NCI-H2107 treated with DMSO at 0.1 percent for 48 hours (cell line): Measurements from ENCODE around the gene ADAMTS17.

Experiments
- DNase-seq: peaks from one replicate; lab custom pipeline; 2025; ENCODE audit not compliant: unreplicated experiment; lab: John Stamatoyannopoulos, UW

Gene ADAMTS17

DNA sequence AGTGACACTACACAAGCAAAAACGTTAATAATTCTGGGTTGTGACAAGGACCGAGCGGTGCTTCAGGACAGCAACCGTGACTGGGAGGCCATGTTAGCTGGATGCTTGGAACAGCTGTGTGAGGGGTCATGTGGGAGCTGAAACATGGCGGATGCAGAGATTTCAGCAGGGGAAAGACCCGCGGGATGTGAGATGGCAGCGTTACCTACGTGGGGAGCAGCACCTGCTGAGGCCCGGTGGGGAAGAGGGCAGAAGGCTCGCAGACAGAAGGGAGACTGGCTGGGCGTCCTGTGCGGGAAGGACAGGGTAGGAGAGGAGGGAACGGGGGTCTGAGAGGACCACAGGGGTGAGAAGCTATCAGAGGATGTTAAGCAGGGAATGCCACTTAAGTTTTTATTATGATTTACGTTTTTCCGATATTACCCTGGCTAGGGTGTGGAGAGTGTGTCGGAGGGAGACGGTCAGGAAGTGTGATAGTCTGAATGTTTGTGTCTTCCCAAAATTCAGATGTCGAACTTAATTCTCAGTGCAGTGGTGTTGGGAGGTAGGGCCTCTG lies 379.7 kb downstream of the ADAMTS17 start:
- DNase-seq, result no peak

DNA sequence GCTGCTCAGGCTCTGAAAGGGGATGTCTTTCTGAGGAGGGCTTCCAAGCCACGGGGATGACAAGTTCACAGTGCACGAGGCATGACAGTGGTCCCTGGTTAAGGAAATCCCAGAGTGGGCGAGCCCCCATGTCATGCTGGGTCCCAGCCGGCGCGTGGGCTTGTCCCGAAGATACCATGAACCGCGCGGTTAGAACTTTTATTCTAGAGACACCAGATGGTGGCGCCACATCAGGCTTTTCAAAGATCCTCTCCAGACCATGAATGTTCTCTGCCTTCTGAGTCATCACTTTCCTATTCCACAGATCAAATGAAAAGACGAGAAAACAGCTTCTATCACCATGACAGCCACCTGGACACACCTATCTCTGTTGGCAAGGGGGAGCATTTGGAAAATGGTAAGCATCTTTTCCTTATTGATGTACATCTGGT lies 380.7 kb downstream of the ADAMTS17 start:
- no peak for DNase-seq

DNA sequence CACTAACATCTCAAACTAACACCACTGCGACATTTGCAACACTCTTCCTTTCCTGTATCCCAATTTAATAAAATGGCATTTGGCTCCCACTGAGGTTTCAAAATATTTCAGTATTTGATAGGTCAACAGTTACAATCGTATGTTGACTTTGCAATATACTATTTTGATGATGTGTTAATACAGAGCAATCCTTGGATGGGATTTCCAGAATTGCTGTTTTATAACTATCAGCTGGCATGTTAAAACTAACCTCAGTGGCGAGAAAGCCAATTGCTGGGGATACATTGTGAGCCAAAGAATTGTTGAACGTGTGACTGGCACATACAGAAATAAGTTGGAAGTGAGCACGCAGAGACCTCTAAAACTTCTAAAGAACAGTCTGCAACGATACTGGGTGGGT lies 382.4 kb downstream of the ADAMTS17 start:
- no peak for DNase-seq

DNA sequence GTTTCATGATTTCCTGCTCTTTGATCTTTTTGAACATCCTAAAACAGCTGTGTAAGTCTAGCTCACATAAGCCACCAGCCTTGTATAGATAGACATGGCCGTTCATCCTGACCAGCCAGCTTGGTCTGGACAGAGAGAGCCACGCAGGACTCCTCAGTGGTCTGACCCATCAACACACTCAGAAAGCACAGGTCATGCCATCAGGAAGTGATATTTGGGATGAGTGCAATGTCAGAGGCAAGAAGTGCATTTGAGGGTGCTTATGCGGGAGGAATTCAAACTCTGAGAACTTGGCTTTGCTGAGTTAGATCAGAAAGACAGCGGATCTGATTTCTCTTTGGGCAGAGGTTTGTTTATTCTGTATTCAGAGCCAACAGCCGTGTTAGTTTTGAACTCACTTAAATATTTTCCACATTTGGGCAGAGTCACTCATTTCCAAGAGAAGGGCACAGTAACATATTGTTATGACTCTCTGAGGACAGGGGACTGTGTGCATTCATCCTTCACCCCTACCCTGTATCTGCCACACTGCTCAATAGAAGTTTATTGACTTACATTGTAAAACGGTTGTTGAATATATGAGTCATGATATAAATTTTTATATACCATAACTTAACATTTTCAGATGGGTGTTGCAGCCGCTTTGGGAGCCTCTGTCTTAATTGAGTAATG lies 383.2 kb downstream of the ADAMTS17 start:
- DNase-seq, result no peak

DNA sequence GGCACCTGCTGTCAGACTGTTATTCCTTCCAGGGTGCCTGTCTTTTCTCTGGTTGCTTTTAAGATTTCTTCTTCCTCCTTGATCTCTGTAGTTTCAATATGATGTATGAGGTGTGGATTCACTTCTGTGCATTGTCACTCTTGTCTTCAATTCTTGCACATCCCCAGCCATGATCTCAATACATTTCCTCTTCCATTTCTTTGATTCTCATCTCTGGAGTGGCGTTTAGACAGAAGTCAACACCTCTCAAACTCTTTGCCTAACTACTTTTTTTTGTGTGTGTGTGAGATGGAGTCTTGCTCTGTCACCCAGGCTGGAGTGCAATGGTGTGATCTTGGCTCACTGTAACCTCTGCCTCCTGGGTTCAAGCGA lies 384.1 kb downstream of the ADAMTS17 start:
- no peak for DNase-seq

DNA sequence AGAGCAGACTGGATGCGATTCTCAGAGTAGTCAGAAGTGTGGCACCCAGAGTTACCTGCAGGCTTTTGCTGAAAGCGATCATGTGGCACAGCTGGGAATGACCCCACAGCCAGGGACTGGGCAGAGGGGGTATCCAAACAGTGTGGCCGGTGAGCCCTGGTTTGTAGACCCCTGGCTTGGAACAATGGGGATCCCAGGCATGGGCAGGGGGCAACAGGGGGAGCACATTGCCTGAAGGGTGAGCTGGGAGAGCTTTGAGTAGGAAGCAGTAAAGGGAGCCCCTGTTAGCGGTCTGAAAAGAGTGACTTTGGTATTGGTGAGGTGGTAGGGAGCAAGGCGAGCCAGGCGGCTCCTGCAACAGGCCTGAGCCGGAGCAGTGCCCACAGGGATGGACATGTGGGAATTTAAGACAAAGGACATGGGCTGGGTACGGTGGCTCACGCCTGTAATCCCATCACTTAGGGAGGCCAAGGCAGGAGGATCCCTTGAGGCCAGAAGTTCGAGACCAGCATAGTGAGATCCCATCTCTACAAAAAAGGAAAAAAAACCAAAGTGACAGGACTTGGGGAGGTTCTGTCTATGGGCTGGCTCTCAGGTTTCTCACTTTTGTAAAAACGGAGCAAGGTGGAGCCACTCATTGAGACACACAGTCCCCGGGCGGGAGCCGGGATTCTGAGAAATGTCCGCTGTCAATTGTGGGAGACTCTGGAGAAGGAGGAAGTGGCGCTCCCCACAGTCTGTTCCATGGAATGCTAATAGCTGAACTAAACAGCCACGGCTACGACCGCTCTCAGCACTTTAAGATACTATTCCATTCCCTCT lies 384.7 kb downstream of the ADAMTS17 start:
- DNase-seq, result no peak

DNA sequence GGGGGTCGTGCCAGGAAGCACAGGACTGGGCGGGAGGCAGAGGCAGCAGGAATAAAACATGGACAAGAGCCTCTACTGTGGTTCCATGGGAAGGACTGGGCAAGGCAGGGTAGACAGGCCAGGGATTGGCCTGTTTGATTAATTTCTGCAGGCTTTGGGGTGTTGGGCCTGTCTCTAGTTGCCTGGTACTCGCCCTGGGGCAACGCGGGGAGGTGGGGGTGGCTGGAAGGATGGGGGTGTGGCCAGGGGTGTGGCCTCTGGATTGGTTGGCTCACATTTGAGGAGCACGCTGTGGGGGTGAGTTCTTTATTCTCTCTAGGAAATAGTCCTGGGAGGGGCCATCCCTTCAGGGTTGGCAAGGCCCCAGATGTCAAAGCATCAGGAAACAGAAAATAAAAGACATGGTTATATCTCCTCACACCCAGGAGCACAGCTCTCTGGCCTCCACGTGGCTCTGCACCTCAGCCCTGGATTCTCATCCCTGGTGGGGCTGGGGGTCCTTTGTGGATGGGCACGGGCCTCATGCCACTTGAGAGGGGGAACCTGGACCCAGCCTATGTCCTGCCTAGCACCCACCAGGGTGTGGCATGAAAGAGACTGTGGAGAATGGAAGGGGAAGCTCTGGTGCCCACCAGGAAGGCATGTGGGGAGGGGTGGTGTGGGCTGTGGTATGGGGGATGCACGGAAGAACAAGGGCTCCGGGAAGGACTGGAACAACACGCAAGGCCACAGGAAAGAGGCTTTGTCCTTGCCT lies 385.6 kb downstream of the ADAMTS17 start:
- DNase-seq, result no peak

DNA sequence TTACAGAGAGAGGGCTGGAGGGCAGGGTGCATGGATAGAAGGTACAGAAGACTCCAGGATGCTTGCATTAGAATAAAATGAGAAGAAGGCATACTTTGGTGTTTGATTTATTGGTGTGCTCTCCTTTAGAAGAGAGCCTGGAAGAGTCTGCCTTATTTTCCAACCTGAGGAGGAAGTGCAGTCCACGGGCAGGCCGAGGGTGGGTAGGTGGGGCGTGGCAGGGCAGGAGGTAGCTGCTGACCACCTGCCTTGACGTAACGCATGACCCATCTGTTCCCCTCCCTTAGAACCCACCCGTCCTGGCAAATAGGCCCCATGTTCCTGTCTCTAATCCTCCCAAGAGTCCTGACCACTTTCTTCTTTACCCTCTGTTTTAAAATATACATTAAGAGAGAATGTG lies 386.2 kb downstream of the ADAMTS17 start:
- DNase-seq, result no peak

DNA sequence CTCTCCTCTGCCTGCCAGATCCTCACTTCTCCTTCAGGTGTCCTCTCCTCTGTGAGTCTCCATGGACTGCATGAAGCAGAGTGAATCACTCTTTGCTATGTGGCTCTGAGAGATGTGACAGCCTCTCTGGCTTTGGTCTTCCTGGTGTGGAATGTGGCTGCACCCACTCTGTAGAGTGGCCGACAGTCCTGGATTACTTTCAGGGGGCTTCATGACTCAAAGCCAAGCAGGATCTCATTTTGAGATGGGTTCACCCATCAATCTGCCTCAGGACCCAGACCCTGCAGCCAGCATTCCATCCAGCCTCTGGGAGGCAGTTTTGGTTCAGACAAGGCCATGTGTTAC lies 386.6 kb downstream of the ADAMTS17 start:
- no peak for DNase-seq

DNA sequence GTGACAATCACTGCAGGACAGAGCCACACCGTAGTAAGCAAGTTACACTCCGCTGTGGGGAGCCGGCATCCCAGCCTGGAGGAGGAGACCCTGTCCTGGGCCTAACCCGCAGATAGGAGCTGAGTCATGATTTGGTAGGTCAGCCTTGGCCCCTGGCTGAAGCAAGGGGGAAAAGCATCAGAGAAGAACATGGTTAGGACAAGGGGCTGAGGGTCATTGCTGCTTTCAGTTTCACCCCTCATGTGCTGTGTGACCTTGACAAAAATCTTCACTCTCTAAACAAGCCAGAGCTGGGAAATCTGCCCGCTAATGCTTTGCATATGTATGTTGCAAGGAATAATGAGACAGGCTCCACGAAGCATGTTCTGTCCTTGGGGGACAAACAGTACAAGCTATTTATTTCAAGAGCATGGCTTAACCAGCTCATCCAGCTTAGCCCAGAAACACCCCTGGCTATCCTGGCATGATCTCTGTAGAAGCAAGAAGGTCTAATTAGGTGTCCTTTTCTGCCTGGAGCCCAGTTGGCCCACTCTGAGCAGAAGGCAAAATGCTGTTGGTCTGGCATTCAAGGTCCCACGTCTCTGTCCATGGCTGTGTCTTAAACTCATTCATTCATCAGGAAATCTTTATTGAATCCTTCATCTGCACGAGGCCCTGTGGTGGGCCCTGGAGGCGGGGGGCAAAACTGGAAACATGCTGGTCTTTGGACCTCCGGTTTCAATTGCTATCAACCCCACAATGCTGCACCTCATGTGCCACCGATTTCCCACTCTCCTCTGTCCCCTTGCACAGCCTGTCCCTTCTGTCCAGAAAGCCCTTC lies 387.2 kb downstream of the ADAMTS17 start:
- DNase-seq, result no peak

DNA sequence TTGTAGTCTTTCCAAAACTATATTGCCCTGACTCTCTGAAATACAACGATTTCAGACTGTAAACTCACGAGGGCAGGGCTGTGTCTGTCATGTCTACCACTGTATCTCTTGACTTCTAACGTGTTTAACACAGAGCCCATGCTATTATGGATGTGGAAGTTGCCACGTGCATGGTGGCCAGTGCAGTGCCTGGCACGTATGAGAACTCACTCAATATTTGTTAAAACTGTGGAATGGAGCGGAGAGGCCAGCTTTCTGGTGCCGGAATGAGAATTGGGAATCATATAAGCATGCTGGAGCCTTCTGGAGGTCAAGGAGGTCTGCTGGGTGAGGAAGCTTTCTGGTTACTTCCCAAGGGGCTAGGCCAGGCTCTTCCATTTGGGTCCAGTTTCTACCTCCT lies 387.9 kb downstream of the ADAMTS17 start:
- no peak for DNase-seq

DNA sequence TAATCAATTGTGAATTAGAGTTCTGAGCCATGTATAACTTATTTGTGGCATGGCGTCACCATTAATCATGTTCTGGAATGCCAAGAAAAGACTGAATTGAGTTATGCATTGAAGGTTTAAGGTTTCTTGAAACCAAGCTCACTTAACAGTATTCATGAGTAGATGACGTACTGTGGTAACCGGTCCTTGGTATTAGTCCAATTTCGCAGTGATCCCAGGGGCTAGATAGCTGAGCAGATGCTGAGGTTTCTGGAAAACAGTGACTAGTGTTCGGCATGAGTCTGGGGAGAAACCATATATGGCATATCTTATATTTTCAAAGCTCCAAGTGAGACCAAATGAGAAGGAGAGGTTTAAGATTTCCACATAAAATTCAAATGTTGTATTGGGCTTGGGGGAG lies 390.3 kb downstream of the ADAMTS17 start:
- DNase-seq, result no peak

DNA sequence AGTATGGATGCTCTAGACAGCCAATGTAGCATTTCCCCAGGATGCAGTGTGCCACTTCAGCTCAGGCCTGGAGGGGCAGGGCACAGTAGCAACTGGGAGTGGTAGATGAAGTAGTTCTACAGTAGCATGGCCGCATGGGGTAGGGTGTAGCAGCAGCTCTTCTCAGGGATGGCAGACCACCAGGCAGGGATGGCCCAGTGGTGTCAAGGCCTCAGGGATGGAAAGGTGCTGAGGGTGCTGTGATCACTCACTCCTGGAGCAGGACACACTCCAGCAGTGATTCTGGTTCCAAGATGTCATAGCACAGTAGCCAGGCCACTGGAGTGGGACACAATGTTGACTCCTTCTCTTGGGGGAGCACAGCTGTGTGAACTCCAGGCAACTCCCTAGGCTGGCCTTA lies 397.6 kb downstream of the ADAMTS17 start:
- no peak for DNase-seq

DNA sequence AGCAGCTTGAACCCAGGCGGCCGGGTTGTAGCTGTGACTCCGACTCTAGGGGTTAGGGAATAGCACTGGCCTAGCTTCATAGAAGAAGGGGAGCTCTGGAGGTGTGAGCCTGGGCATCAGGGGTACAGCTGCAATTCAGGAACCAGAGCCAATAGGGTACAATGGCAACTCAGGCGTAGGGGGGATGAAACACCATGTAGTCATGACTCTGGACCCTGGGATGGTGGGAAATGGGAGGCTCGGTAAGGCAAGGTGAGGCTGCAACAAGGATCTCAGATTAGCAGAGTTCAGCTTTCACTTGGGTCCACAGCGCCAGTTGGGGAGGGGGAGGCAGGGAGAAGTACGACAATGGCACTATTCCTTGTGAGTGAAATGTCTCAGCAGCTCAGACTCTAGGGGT lies 398.3 kb downstream of the ADAMTS17 start:
- no peak for DNase-seq

DNA sequence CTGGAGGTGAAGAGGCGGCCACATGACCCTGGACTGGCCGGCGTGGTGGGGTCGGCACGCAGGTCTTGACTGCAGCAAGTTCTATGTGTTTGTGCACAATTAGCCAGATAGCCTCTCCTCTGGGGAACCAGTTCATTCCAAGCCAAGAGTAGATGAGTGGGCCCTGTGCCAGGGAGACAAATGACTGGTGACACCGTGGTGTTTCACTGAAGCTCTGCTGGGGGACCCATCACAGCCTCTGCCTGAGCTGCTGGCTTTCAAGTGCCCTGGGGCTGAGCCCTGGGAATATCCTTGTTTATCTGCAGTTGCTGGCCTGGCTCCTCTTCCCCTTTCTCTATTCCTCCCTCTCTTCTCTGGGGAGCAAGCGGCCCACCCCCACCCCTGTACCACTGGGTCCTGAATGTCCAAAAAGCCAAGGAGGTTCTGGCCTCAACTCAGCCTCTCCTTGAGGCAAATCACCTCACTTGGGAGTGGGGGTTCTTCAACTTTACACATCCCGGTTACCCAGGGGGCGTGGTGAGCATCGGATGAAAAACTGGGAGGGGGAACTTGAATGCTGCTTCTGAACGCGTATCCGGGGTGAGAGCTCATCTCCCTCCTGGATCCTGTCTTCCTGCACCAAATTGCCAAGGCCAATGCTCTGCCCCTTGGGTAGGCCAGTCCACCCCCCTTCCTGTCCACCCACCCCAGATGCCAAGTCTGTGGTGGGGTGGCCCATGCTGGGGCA lies 408.9 kb downstream of the ADAMTS17 start:
- DNase-seq, result no peak

DNA sequence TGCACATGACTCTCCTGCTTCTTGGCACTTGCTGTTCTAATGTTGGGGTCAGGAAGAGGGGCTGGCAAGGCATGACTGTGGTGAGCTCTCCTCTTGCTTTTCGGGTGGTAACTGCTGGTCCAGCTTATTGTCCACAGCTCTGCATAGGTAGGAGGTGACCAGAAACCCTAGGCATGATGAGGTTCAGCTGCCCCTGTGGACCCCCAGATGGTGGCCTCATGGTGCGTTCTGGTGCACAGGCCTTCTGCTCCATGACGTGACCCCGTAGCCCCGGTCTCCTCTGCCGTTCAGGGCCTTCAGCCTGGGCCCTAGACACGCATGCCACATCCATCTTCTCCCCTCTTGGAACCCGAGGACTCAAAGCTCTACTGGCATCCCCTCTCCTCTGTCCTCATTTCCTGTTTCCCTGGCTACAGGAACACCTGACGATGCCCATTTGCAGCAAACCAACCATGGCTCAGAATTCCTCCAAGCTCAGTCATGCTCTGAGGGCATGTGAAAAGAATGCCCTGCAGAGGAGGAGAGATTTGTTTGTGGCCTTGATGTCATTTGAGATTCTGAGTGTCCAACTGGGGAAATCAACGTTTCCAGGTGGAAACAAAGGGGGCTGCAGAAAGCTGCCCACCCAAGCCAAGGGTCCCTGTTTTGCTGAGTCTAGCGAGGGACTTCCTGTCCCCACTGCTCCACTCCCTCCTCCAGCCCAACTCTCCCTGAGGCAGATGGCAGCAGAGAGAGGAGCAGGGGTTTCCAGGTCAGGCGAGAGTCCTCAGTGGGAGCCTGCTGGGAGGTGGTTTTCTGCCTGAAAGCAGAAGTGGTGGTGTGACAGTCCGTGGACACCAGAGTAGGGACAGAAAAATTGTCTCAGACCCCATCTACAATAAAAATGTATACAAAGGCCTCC lies 409.8 kb downstream of the ADAMTS17 start:
- DNase-seq, result no peak

DNA sequence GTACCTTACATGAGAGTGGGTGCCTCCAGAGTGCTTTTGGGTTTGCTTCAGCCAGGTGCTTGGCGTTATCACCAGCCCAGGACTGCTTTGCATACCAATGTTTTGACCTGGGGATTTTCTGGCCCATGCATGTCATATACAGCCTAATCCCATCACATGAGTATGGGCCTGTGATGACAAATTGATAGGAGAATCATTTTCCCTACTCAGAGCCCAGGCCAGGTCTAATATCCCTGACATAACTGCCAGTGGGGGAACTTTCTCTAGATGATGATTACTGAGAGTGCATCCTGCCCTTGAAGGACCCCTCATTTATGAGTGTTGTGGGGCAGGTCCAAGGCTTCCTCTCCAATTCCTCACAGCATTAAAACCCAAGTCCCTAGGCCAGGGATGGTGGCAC lies 411.1 kb downstream of the ADAMTS17 start:
- no peak for DNase-seq

DNA sequence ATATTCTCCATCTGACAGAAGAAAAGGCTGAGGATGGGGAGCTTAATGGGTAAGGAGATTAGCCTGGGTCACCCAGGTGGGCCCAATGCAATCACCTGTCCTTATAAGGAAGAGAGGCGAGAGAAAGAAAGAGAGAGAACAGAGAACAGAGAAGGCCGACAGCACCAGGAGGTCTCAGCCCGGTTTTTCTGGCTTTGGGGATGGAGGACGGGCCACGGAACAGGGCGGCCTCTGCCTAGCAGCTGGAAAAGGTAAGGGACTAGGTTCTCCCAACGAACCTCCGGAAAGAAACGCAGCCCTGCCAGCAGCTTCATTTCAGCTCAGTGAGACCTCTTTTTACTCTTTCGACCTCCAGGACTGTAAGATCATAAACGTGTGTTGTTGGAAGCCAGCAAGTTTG lies 412.5 kb downstream of the ADAMTS17 start:
- DNase-seq, result no peak

DNA sequence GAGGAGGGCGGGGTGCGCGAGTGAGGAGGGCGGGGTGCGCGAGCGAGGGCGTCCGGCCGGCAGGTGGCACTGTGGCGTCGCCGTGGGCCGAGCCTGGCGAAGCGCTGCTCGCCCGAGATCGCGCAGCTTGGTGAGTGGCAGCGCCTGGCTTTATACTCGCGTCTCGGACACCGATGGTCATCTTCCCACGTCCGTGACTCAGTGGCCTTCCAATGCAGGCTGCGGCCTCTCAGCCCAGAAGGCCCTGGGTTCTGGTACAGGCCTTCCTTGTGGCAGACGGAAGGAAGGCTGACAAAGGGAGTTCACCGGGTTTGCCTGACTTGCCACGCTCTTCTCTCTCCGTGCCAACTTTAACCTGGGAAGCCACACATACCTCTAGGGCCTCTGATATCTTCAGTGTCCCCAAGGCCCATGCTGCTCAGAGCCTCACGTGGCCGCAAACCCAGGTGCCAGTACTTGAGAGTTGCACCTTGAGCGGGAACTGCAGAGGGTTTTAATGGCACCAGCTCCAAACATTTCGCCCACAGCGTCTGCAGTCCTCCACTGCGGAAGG lies 413.3 kb downstream of the ADAMTS17 start:
- no peak for DNase-seq
